Embryonic facial prominence (tissue), 1 donor: ENCODE measurements around the gene GPR146.
"Not testable (repeated sequence)": the region's sequence is repeated elsewhere in the genome, so short reads cannot be mapped to it uniquely, and the experiment has no call there.

Experiments
- DNase-seq: peaks from one replicate; pipeline ENCODE4 v3.0.0-alpha.2; 2016; ENCODE audit errors: extremely low spot score

Gene GPR146

GRCh38 chr7:1025743-1026581, 18.4 kb upstream of the GPR146 start:
- DNase-seq: no peak

GRCh38 chr7:1026721-1027161, 17.6 kb upstream of the GPR146 start:
- no peak for DNase-seq

- DNase-seq: peak; percentile 11
Measured at GRCh38 chr7:1027242-1028043, 16.9 kb upstream of the GPR146 start.

GRCh38 chr7:1028044-1028770, 16.1 kb upstream of the GPR146 start:
- DNase-seq: peak; percentile 44

GRCh38 chr7:1028775-1029636, 15.3 kb upstream of the GPR146 start:
- DNase-seq: peak; percentile 71

GRCh38 chr7:1029637-1030443, 14.5 kb upstream of the GPR146 start:
- no peak for DNase-seq

GRCh38 chr7:1030444-1031070, 13.8 kb upstream of the GPR146 start:
- no peak for DNase-seq

- DNase-seq: no peak
Measured at GRCh38 chr7:1031716-1032455, 12.5 kb upstream of the GPR146 start.

GRCh38 chr7:1032536-1033181, 11.7 kb upstream of the GPR146 start:
- no peak for DNase-seq

- DNase-seq: no peak
Measured at GRCh38 chr7:1033546-1034145, 10.7 kb upstream of the GPR146 start.

- not testable (repeated sequence) for DNase-seq
Measured at GRCh38 chr7:1034769-1035168, 9.6 kb upstream of the GPR146 start.

GRCh38 chr7:1036164-1036928, 8.0 kb upstream of the GPR146 start:
- DNase-seq: not testable (repeated sequence)

- DNase-seq: not testable (repeated sequence)
Measured at GRCh38 chr7:1040233-1040632, 4.1 kb upstream of the GPR146 start.

GRCh38 chr7:1040790-1041189, 3.6 kb upstream of the GPR146 start:
- no peak for DNase-seq

- no peak for DNase-seq
Measured at GRCh38 chr7:1041551-1042491, 2.5 kb upstream of the GPR146 start.

GRCh38 chr7:1042492-1042833, 1.9 kb upstream of the GPR146 start:
- no peak for DNase-seq
